Embryonic facial prominence (tissue), 1 donor: ENCODE results near the gene GALR2.

Source experiments
- DNase-seq: peaks from one replicate; pipeline ENCODE4 v3.0.0-alpha.2; 2016; ENCODE audit errors: extremely low spot score

Gene GALR2

DNA sequence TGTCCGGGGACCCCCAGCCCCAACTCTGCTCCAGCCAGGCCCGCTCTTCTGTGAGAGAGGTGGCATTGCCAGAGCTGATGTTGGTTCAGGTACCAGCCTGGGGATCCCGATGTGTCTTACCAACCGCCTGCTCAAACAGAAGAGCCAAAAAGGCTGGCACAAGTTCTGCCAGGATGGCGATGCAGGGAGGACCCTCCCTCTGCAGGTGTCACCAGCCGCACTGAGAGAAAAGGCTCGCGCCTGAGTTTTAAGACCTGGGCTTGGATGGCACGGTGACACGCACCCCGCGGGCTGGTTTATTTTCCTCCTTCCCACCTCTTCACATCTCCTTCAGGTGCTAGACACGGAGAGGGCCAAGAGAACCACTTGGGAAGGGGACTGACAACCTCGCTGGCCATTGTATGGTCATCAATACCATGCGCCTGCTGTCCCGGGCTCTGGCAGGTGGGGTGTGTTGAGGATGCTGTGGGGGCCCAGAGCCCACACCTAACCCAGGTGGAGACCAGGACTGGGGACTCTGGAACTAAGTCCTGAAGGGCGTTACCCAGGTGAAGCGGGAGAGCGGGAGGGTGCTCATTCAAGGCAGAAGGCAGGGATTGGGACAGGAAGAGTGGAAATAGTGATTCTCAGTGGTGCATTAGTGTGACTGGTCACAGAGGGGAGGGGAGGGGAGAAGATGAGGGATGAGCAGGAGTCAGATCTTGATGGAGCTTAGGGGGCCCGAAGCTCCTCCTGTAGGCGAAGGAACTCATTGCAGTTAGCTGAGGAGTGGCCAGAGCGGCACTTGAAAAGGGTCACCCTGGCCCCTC, 50.2 kb downstream of the GALR2 start:
- no peak for DNase-seq

DNA sequence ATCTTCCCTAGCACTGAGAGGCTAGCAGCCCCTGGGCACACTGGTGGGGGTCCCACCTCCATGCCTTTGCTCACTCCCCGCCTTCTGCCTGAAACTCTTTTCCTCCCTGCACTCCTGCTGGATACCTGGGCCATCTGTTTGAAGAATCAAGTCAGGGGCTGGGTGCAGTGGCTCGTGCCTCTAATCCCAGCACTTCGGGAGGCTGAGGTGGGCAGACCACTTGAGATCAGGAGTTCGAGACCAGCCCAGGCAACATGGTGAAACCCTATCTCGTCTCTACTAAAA, 50.8 kb downstream of the GALR2 start:
- DNase-seq, result no peak

DNA sequence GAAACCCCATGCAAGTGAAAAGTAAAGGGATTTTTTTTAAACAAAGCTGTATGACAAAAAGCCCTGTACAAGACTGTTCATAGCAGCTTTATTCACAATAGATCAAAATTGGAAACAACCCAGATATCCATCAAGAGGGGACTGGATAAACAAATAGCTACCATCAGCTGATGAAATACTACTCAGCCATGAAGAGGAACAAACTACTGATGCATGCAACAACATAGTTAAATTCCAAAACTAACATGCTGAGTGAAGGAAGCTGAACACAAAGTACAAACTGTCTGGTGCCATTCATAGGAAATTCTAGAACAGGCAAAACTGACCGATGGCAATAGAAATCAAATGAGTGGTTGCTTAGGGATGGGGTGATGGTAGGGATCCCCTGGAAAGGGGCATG, 51.3 kb downstream of the GALR2 start:
- DNase-seq, result no peak
